ENCODE data around the gene SERINC2.

SERINC2 gene

GRCh38 chr1:31423418-31423947 is 10.5 kb downstream of the SERINC2 start:
- peaks cover 5% of the 10 kb centered on the region in 2 experiments for H3K4me1 ChIP-seq (ENCODE audit: control insufficient read depth in 1 of 2, insufficient read depth in 1 of 2, low read depth in 1 of 2, low read length in 1 of 2)
- no peak overlapping the region for H3K4me3 ChIP-seq (ENCODE audit: low read depth in 1 of 2, low read length in 1 of 2)
- TF ChIP-seq CTCF (IDR thresholded peaks at IDR 0.05), result no peak
- H3K36me3 ChIP-seq, result no peaks in the 10 kb centered on the region
- H3K27ac ChIP-seq, result no peak overlapping the region
- H3K27me3 ChIP-seq, result peaks cover 13% of the 10 kb centered on the region
- no peaks in the 10 kb centered on the region for H3K9me3 ChIP-seq

- Histone ChIP-seq H3K36me3 (no peaks in the 10 kb centered on the region), H3K27me3 (peaks cover 13% of the 10 kb centered on the region), H3K9me3 (no peaks in the 10 kb centered on the region), H3K4me1 (ENCODE audit: control insufficient read depth in 1 of 2, insufficient read depth in 1 of 2, low read depth in 1 of 2, low read length in 1 of 2) (peaks cover 5% of the 10 kb centered on the region in 2 experiments), H3K4me3 (ENCODE audit: low read depth in 1 of 2, low read length in 1 of 2) (no peak overlapping the region), H3K27ac (no peak overlapping the region)
- no peak for TF ChIP-seq CTCF (IDR thresholded peaks at IDR 0.05)
Observed at GRCh38 chr1:31424568-31424967, 11.6 kb downstream of the SERINC2 start.

GRCh38 chr1:31425301-31426081 is 12.5 kb downstream of the SERINC2 start:
- no peaks in the 10 kb centered on the region for H3K36me3 ChIP-seq
- peaks cover 5% of the 10 kb centered on the region in 2 experiments for H3K4me1 ChIP-seq (ENCODE audit: control insufficient read depth in 1 of 2, insufficient read depth in 1 of 2, low read depth in 1 of 2, low read length in 1 of 2)
- H3K27ac ChIP-seq, result no peak overlapping the region
- H3K27me3 ChIP-seq, result peaks cover 13% of the 10 kb centered on the region
- no peaks in the 10 kb centered on the region for H3K9me3 ChIP-seq
- H3K4me3 ChIP-seq (ENCODE audit: low read depth in 1 of 2, low read length in 1 of 2), result no peak overlapping the region
- TF ChIP-seq CTCF (IDR thresholded peaks at IDR 0.05), result no peak

GRCh38 chr1:31426249-31426922 is 13.4 kb downstream of the SERINC2 start:
- no peaks in the 10 kb centered on the region for H3K9me3 ChIP-seq
- peaks cover 13% of the 10 kb centered on the region for H3K27me3 ChIP-seq
- no peaks in the 10 kb centered on the region for H3K36me3 ChIP-seq
- no peak overlapping the region for H3K4me3 ChIP-seq (ENCODE audit: low read depth in 1 of 2, low read length in 1 of 2)
- TF ChIP-seq CTCF (IDR thresholded peaks at IDR 0.05), result no peak
- H3K4me1 ChIP-seq (ENCODE audit: control insufficient read depth in 1 of 2, insufficient read depth in 1 of 2, low read depth in 1 of 2, low read length in 1 of 2), result peaks cover 5% of the 10 kb centered on the region in 2 experiments
- H3K27ac ChIP-seq, result no peak overlapping the region

- H3K4me1 ChIP-seq (ENCODE audit: control insufficient read depth in 1 of 2, insufficient read depth in 1 of 2, low read depth in 1 of 2, low read length in 1 of 2), result peaks cover 5% of the 10 kb centered on the region in 2 experiments
- H3K27ac ChIP-seq, result no peak overlapping the region
- H3K36me3 ChIP-seq, result no peaks in the 10 kb centered on the region
- no peak for TF ChIP-seq CTCF (IDR thresholded peaks at IDR 0.05)
- H3K27me3 ChIP-seq, result peaks cover 13% of the 10 kb centered on the region
- H3K4me3 ChIP-seq (ENCODE audit: low read depth in 1 of 2, low read length in 1 of 2), result no peak overlapping the region
- no peaks in the 10 kb centered on the region for H3K9me3 ChIP-seq
Observed at GRCh38 chr1:31427322-31427721, 14.3 kb downstream of the SERINC2 start.

All from neutrophil (primary cell).